ENCODE data around the gene SH3TC1. TPM values are rescaled to one million over a fixed set of nuclear protein-coding genes. Genes with fewer than 3 reads are reported as not detected.

SH3TC1 gene
- total and polyA plus RNA-seq, 4 donors: 6.5 to 34.6 (median 25.8) TPM

GRCh38 chr4:8149664-8150063 lies 49.4 kb upstream of the SH3TC1 start:
- Histone ChIP-seq H3K4me3 (ENCODE audit: low read depth in 1 of 3, low read length in 3 of 3) (no peak overlapping the region), H3K4me1 (ENCODE audit: control insufficient read depth in 4 of 4, insufficient read depth in 4 of 4, low read length in 3 of 4) (peaks cover 0 to 16% (median 14%) of the 10 kb centered on the region in 4 donors), H3K27ac (ENCODE audit: low read depth in 1 of 2, low read length in 2 of 2) (no peak overlapping the region), H3K9ac (ENCODE audit: low read depth in 1 of 2, low read length in 2 of 2) (no peak overlapping the region), H3K27me3 (ENCODE audit: control insufficient read depth in 4 of 4, insufficient read depth in 4 of 4, low read length in 3 of 4) (no peaks in the 10 kb centered on the region), H3K36me3 (ENCODE audit: control insufficient read depth in 4 of 4, insufficient read depth in 3 of 4, low read depth in 1 of 4, low read length in 3 of 4) (no peaks in the 10 kb centered on the region), H3K9me3 (ENCODE audit: control insufficient read depth in 4 of 4, low read length in 3 of 4) (no peaks in the 10 kb centered on the region)
- no peak for DNase-seq (ENCODE audit: low spot score)
- no peak for TF ChIP-seq FOXA1 (IDR thresholded peaks at IDR 0.05)
- TF ChIP-seq, protein P1, sequence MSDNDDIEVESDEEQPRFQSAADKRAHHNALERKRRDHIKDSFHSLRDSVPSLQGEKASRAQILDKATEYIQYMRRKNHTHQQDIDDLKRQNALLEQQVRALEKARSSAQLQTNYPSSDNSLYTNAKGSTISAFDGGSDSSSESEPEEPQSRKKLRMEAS (IDR thresholded peaks at IDR 0.05): no peak
- no peak for TF ChIP-seq YY1 (IDR thresholded peaks at IDR 0.05)
- TF ChIP-seq RAD21 (IDR thresholded peaks at IDR 0.05): no peak
- no peak for TF ChIP-seq EGR1 (IDR thresholded peaks at IDR 0.05; ENCODE audit: low read depth in 2 of 2)
- no peak for TF ChIP-seq JUND (IDR thresholded peaks at IDR 0.05)
- no peak for TF ChIP-seq RXRA (IDR thresholded peaks at IDR 0.05)
- no peak for TF ChIP-seq HNF4G (IDR thresholded peaks at IDR 0.05)
- TF ChIP-seq CTCF (IDR thresholded peaks at IDR 0.05; ENCODE audit: low read depth, low read length, missing input control): no peak
- no peak for TF ChIP-seq FOXA2 (IDR thresholded peaks at IDR 0.05)
- TF ChIP-seq, protein P2, sequence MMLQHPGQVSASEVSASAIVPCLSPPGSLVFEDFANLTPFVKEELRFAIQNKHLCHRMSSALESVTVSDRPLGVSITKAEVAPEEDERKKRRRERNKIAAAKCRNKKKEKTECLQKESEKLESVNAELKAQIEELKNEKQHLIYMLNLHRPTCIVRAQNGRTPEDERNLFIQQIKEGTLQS (IDR thresholded peaks at IDR 0.05): no peak
- no peak for TF ChIP-seq SP1 (IDR thresholded peaks at IDR 0.05)
- TF ChIP-seq, protein P3, sequence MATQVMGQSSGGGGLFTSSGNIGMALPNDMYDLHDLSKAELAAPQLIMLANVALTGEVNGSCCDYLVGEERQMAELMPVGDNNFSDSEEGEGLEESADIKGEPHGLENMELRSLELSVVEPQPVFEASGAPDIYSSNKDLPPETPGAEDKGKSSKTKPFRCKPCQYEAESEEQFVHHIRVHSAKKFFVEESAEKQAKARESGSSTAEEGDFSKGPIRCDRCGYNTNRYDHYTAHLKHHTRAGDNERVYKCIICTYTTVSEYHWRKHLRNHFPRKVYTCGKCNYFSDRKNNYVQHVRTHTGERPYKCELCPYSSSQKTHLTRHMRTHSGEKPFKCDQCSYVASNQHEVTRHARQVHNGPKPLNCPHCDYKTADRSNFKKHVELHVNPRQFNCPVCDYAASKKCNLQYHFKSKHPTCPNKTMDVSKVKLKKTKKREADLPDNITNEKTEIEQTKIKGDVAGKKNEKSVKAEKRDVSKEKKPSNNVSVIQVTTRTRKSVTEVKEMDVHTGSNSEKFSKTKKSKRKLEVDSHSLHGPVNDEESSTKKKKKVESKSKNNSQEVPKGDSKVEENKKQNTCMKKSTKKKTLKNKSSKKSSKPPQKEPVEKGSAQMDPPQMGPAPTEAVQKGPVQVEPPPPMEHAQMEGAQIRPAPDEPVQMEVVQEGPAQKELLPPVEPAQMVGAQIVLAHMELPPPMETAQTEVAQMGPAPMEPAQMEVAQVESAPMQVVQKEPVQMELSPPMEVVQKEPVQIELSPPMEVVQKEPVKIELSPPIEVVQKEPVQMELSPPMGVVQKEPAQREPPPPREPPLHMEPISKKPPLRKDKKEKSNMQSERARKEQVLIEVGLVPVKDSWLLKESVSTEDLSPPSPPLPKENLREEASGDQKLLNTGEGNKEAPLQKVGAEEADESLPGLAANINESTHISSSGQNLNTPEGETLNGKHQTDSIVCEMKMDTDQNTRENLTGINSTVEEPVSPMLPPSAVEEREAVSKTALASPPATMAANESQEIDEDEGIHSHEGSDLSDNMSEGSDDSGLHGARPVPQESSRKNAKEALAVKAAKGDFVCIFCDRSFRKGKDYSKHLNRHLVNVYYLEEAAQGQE (IDR thresholded peaks at IDR 0.05): no peak
- TF ChIP-seq GABPA (IDR thresholded peaks at IDR 0.05 in 1 of 2, conservative IDR thresholded peaks at IDR 0.05 in 1 of 2): no peak
- TF ChIP-seq, protein P4, sequence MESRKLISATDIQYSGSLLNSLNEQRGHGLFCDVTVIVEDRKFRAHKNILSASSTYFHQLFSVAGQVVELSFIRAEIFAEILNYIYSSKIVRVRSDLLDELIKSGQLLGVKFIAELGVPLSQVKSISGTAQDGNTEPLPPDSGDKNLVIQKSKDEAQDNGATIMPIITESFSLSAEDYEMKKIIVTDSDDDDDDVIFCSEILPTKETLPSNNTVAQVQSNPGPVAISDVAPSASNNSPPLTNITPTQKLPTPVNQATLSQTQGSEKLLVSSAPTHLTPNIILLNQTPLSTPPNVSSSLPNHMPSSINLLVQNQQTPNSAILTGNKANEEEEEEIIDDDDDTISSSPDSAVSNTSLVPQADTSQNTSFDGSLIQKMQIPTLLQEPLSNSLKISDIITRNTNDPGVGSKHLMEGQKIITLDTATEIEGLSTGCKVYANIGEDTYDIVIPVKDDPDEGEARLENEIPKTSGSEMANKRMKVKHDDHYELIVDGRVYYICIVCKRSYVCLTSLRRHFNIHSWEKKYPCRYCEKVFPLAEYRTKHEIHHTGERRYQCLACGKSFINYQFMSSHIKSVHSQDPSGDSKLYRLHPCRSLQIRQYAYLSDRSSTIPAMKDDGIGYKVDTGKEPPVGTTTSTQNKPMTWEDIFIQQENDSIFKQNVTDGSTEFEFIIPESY (IDR thresholded peaks at IDR 0.05): no peak
- TF ChIP-seq NR2F2 (IDR thresholded peaks at IDR 0.05): no peak
- no peak for TF ChIP-seq HNF4A (conservative IDR thresholded peaks at IDR 0.05)
- no peak for TF ChIP-seq TAF1 (conservative IDR thresholded peaks at IDR 0.05)
- WGBS: 82% methylated on average over 7 of the region's 7 CpGs
